Effector memory CD4-positive, alpha-beta T cell (primary cell): ENCODE results near the gene APBB1IP.

Experiments used
- DNase-seq, 3 donors: peaks; one replicate each; pipeline ENCODE4 v3.0.0-alpha.2; 2020
- H3K27ac ChIP-seq: 2 replicates; pipeline ENCODE4 v1.7.0; 2013; ENCODE audit warnings: mild to moderate bottlenecking, low read length, moderate library complexity; ENCODE audit not compliant: insufficient read depth, poor library complexity, severe bottlenecking
- H3K27me3 ChIP-seq: replicated peaks from 2 replicates; pipeline ENCODE4 v1.7.0; 2013; ENCODE audit warnings: mild to moderate bottlenecking, low read length; ENCODE audit not compliant: insufficient read depth, control insufficient read depth, poor library complexity, severe bottlenecking
- H3K36me3 ChIP-seq: 2 replicates; pipeline ENCODE4 v1.7.0; 2013; ENCODE audit warnings: mild to moderate bottlenecking, low read length, moderate library complexity; ENCODE audit not compliant: control insufficient read depth, insufficient read depth
- H3K4me1 ChIP-seq: 2 replicates; pipeline ENCODE4 v1.7.0; 2013; ENCODE audit warnings: low read length, mild to moderate bottlenecking; ENCODE audit not compliant: control insufficient read depth, insufficient read depth, poor library complexity, severe bottlenecking
- H3K4me3 ChIP-seq: 2 replicates; pipeline ENCODE4 v1.7.0; 2013; ENCODE audit warnings: low read length, low read depth, mild to moderate bottlenecking; ENCODE audit not compliant: insufficient read depth, poor library complexity, severe bottlenecking
- H3K9me3 ChIP-seq: 2 replicates; pipeline ENCODE4 v1.7.0; 2013; ENCODE audit warnings: mild to moderate bottlenecking, low read length, moderate library complexity; ENCODE audit not compliant: control insufficient read depth

APBB1IP gene

DNA sequence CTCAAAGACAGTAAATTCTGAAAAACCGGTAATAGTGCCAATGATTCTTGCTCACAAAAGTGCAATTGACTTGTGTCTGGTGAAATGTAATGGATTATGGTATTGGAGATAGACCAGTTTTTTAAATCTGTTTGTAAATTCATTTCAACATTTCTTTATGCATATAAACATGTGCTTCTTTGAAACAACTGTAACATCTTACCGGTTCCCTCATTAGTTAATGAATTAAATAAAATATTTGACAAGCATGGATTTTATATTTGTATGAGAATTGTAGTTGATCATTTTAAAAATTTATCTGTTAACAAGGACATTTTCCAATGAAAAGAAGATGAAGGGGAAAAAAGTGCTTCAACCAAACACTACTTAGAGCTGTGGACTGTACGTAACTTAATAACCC lies 21.0 kb upstream of the APBB1IP start:
- Histone ChIP-seq H3K27me3 (no peaks in the 10 kb centered on the region), H3K4me3 (no peak overlapping the region), H3K4me1 (no peaks in the 10 kb centered on the region), H3K36me3 (no peaks in the 10 kb centered on the region), H3K9me3 (no peaks in the 10 kb centered on the region), H3K27ac (no peak overlapping the region)
- no peak for DNase-seq

- Histone ChIP-seq H3K27ac (no peak overlapping the region), H3K4me1 (no peaks in the 10 kb centered on the region)
- DNase-seq, result no peak
These were observed 15.2 kb upstream of the APBB1IP start for GRCh38 chr10:26422977-26423376.

GRCh38 chr10:26423722-26424121 lies 14.4 kb upstream of the APBB1IP start:
- H3K27ac ChIP-seq, result no peak overlapping the region
- no peaks in the 10 kb centered on the region for H3K9me3 ChIP-seq
- no peaks in the 10 kb centered on the region for H3K27me3 ChIP-seq
- no peaks in the 10 kb centered on the region for H3K36me3 ChIP-seq
- H3K4me1 ChIP-seq, result no peaks in the 10 kb centered on the region
- H3K4me3 ChIP-seq, result no peak overlapping the region
- DNase-seq, result no peak

More at GRCh38 chr10:26422977-26423376, 15.2 kb upstream of the APBB1IP start:
- no peaks in the 10 kb centered on the region for H3K27me3 ChIP-seq
- H3K4me3 ChIP-seq, result no peak overlapping the region
- H3K36me3 ChIP-seq, result no peaks in the 10 kb centered on the region
- no peaks in the 10 kb centered on the region for H3K9me3 ChIP-seq

- Histone ChIP-seq H3K4me3 (no peak overlapping the region), H3K9me3 (no peaks in the 10 kb centered on the region), H3K36me3 (no peaks in the 10 kb centered on the region), H3K27me3 (no peaks in the 10 kb centered on the region), H3K4me1 (no peaks in the 10 kb centered on the region), H3K27ac (no peak overlapping the region)
- DNase-seq, result no peak
These were observed 7.4 kb upstream of the APBB1IP start for GRCh38 chr10:26430641-26431163.

DNA sequence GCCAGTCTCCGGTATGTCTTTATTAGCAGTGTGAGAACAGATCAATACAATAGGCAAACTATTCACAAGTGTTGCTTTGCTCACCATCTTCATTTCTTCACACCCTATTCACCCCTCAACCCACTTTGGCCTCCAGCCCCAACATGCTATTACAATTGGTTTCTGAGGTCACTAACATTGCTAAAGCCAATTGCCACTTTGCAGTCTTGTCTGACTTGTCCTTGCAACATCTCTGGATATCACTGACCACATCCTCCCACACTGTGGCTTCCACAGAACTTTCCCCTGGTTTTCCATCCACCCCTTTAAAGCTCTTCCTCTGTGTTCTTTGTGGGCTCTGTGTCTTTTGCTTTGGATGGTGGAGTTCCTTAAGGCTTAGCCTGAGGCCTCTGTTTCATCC lies 5.2 kb upstream of the APBB1IP start:
- Histone ChIP-seq H3K27ac (no peak overlapping the region), H3K9me3 (no peaks in the 10 kb centered on the region), H3K36me3 (no peaks in the 10 kb centered on the region), H3K27me3 (no peaks in the 10 kb centered on the region), H3K4me1 (peaks cover 20% of the 10 kb centered on the region), H3K4me3 (no peak overlapping the region)
- no peak for DNase-seq

DNA sequence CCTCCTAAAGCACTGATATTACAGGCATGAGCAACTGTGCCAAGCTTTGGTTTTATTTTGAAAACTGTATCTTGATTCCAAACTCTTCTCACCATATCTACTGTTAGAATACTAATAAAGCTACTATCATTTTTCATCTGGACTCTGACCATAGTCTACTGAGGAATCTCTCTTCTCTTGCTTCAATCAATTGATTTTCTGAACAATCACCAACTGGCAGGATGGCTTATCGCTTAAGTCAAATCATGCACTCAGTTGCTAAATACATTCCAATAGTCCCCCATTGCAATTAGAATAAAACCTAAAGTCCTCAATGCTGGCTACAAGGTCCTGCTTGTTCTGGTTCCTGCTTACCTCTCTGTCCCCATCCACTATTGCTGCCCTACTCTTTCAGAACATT lies 2.3 kb upstream of the APBB1IP start:
- no peaks in the 10 kb centered on the region for H3K9me3 ChIP-seq
- no peaks in the 10 kb centered on the region for H3K36me3 ChIP-seq
- no peaks in the 10 kb centered on the region for H3K27me3 ChIP-seq
- peaks cover 30% of the 10 kb centered on the region for H3K4me1 ChIP-seq
- DNase-seq, result no peak
- no peak overlapping the region for H3K4me3 ChIP-seq
- H3K27ac ChIP-seq, result peak overlapping the region; percentile 34

DNA sequence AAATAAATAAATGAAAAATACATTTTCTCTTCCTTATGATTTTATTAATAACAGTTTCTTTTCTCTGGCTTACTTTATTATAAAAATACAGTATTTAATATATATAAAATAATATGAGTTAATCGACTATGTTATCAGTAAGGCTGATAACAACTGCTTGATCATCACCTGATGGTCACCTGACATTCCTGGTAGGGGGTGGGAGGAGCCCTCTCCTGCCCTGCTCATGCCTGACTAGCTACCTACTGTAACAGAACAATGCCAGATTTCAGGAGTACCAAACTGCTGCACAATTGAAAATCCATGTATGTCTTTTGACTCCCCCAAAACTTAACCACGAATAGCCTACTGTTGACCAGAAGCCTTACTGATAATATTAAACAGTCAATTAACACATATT lies 1.3 kb upstream of the APBB1IP start:
- Histone ChIP-seq H3K4me1 (peaks cover 37% of the 10 kb centered on the region), H3K27me3 (no peaks in the 10 kb centered on the region), H3K27ac (peak overlapping the region; percentile 90), H3K36me3 (no peaks in the 10 kb centered on the region), H3K9me3 (no peaks in the 10 kb centered on the region), H3K4me3 (no peak overlapping the region)
- peak in 1 of 3 donors; percentile 12 for DNase-seq

DNA sequence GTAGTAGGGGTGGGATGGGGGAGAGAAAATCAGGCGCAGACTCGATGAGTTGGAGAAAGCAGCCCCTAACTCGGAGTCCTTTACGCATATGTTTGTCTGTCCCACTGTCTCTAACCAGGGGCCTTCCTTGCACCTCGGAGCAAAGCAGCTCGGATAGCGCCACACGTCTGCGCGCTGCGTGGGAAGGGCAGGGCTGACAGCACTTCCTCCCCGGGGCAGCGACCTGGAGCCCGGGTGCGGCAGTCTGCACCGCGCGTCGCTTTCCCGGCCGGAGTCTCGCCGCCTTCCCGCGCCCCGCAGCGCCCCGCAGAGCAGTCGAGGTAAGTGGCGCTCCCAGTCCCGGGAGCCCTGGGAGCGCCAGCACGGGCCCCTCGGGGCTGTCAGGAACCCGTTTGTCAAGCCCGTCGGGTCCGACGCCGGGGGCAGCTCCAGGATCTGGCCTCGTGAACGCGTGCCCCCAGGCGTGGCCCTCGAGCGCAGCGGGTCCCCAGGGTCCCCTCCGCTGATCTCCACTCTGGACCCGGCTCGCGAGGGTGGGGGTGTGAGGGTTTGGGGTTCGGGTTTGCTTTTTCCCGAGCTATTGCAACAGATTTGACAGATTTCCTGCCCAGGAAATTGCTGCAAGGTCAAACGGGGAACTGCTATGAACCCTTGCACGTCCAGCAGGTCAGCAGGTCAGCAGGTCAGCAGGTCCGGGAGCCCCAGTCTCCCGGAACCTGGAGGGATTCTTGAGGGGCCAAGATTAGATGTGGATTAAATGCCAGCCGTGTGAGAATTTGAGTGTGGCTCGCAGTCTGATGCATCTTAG lies 597 bp downstream of the APBB1IP start:
- DNase-seq, result peak; percentile 35 to 53 (median 50)
- H3K4me3 ChIP-seq, result peak overlapping the region; percentile 88
- peak overlapping the region; percentile 90 for H3K27ac ChIP-seq
- no peaks in the 10 kb centered on the region for H3K27me3 ChIP-seq
- H3K9me3 ChIP-seq, result no peaks in the 10 kb centered on the region
- peaks cover 39% of the 10 kb centered on the region for H3K4me1 ChIP-seq
- no peaks in the 10 kb centered on the region for H3K36me3 ChIP-seq

DNA sequence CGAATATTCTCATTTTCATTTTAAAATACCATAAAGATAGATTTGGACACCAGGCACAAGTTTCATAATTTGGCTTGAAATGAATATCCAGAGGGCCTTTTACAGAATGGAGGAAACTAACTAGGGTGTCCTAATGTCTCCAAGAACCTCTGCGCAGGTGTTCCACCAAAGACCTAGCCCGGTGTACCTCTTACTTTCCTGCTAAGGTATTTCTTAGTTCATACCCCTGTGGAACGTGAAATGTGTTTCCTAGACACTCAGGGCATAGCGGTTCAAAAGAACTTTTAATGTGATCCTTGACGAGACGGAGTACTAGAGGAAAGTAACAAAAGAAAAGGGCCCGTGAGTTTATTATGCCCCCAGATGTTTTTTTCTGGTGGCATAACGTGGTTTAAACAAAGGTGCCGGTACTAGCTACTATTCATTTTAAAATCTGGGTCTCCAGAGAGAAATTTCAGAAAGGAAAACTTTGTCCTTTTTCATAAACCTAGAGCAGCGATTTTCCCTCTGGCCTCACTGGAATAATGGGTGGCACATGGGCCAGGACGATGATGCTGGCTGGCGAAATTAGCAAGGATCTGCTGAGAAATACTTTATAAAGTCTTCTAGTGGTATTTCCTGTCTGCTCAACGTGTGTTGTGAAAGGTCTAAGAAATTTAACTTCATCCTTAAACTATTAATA lies 1.4 kb downstream of the APBB1IP start:
- no peaks in the 10 kb centered on the region for H3K36me3 ChIP-seq
- H3K27ac ChIP-seq, result peak overlapping the region; percentile 90
- DNase-seq, result no peak
- H3K4me3 ChIP-seq, result peak overlapping the region; percentile 88
- H3K4me1 ChIP-seq, result peaks cover 39% of the 10 kb centered on the region
- no peaks in the 10 kb centered on the region for H3K27me3 ChIP-seq
- no peaks in the 10 kb centered on the region for H3K9me3 ChIP-seq

- no peaks in the 10 kb centered on the region for H3K9me3 ChIP-seq
- H3K4me1 ChIP-seq, result peaks cover 39% of the 10 kb centered on the region
- DNase-seq, result no peak
- no peaks in the 10 kb centered on the region for H3K36me3 ChIP-seq
- H3K27me3 ChIP-seq, result no peaks in the 10 kb centered on the region
- peak overlapping the region; percentile 90 for H3K27ac ChIP-seq
- peak overlapping the region; percentile 88 for H3K4me3 ChIP-seq
These were observed 1.9 kb downstream of the APBB1IP start for GRCh38 chr10:26440088-26440470.
